A549 (cell line): ENCODE data around the gene EPHB1.

Experiments used
- CHD2 ChIP-seq: fragments of 150-350 bp; IDR thresholded peaks from 2 replicates; pipeline ENCODE4 v1.6.1; 2014; ENCODE audit warnings: low read length; ENCODE audit not compliant: partially characterized antibody
- EHMT2 ChIP-seq: fragments of 200-600 bp; sonication (generic); IDR thresholded peaks from 2 replicates; pipeline ENCODE4 v1.6.1; 2016; ENCODE audit warnings: antibody characterized with exemption, low read depth, mild to moderate bottlenecking, moderate library complexity
- EP300 ChIP-seq, 2 experiments: fragments of >200 bp; sonication (Bioruptor Twin); formaldehyde crosslinking; IDR thresholded peaks; 2 replicates in 1 of 2; 3 replicates in 1 of 2; pipeline ENCODE4 v1.6.1; 2016 to 2017
- MAZ ChIP-seq: fragments of 150-350 bp; IDR thresholded peaks from 2 replicates; pipeline ENCODE4 v1.6.1; 2014; ENCODE audit warnings: antibody characterized with exemption, low read depth, low read length, borderline replicate concordance
- POLR2A ChIP-seq: IDR thresholded peaks from 2 replicates; pipeline ENCODE4 v1.6.1; 2012; ENCODE audit warnings: mild to moderate bottlenecking, low read length
- POLR2AphosphoS2 ChIP-seq: conservative IDR thresholded peaks from 2 replicates; pipeline ENCODE4 v1.6.1; 2012; ENCODE audit warnings: low read length, improper control_type of control experiment, inconsistent platforms
- ZNF302 ChIP-seq: fragments of 250-450 bp; sonication (Bioruptor Pico); IDR thresholded peaks from 2 replicates; pipeline ENCODE4 v1.9.0; 2021; ENCODE audit warnings: inconsistent platforms, mild to moderate bottlenecking, moderate library complexity
- ZSCAN20 ChIP-seq: fragments of 250-450 bp; sonication (Bioruptor Pico); IDR thresholded peaks from 2 replicates; pipeline ENCODE4 v1.8.0; 2022; ENCODE audit warnings: mild to moderate bottlenecking, moderate library complexity
- TF ChIP-seq, protein P1 (sequence below): fragments of >200 bp; sonication (Bioruptor Twin); formaldehyde crosslinking; IDR thresholded peaks from 3 replicates; pipeline ENCODE4 v1.5.1; 2016
- TF ChIP-seq, protein P2 (sequence below): fragments of 200-600 bp; sonication (generic); IDR thresholded peaks from 2 replicates; pipeline ENCODE4 v1.6.1; 2016; ENCODE audit warnings: antibody characterized with exemption, mild to moderate bottlenecking, moderate library complexity
- TF ChIP-seq, protein P3 (sequence below): fragments of 150-350 bp; IDR thresholded peaks from 2 replicates; pipeline ENCODE4 v1.6.1; 2014; ENCODE audit warnings: low read depth, mild to moderate bottlenecking, low read length

DNA sequence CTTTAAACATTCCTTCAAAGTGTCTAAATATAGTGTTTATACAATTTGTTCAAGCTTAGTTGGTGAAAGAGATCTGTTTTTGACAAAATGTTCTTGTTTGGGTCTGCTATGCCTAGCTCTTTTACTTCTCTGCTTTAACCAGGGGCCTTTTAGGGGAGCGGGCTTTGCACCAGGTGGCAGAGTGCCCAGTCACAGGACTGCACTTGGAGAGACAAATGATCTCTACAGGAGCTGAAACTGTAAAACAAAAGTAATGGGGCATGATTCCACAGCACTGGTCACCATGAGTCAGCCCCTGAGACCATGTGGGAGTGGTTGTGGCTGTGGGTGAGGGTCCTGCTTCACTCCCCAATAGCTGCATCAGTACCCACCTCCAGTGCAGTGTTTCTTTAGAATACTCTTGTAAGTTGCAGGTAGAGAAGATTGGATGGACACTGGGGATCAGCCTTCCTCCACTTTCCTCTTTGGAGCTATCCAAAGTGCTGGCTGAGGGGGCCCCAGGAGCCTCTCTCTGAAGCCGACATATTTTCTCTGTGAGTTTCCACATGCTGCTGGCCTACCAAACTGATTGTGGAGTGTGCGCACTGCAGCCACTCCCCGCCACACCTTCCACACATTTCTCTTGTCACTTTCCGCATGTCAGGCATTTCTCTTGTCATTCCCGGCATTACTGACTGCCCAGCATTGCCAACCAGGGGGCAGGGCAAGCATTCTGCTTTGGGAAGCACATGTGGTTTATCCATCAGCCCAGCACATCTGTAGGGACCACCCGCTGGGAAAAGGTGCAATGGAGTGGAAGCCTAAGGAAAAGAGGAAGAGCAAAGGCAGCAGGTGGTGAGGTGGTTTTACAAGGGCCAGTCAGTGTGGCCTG, 110.0 kb downstream of the EPHB1 start:
- TF ChIP-seq, protein P1, sequence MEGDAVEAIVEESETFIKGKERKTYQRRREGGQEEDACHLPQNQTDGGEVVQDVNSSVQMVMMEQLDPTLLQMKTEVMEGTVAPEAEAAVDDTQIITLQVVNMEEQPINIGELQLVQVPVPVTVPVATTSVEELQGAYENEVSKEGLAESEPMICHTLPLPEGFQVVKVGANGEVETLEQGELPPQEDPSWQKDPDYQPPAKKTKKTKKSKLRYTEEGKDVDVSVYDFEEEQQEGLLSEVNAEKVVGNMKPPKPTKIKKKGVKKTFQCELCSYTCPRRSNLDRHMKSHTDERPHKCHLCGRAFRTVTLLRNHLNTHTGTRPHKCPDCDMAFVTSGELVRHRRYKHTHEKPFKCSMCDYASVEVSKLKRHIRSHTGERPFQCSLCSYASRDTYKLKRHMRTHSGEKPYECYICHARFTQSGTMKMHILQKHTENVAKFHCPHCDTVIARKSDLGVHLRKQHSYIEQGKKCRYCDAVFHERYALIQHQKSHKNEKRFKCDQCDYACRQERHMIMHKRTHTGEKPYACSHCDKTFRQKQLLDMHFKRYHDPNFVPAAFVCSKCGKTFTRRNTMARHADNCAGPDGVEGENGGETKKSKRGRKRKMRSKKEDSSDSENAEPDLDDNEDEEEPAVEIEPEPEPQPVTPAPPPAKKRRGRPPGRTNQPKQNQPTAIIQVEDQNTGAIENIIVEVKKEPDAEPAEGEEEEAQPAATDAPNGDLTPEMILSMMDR = no peak
- TF ChIP-seq POLR2A = no peak
- TF ChIP-seq EHMT2 = no peak
- TF ChIP-seq, protein P2, sequence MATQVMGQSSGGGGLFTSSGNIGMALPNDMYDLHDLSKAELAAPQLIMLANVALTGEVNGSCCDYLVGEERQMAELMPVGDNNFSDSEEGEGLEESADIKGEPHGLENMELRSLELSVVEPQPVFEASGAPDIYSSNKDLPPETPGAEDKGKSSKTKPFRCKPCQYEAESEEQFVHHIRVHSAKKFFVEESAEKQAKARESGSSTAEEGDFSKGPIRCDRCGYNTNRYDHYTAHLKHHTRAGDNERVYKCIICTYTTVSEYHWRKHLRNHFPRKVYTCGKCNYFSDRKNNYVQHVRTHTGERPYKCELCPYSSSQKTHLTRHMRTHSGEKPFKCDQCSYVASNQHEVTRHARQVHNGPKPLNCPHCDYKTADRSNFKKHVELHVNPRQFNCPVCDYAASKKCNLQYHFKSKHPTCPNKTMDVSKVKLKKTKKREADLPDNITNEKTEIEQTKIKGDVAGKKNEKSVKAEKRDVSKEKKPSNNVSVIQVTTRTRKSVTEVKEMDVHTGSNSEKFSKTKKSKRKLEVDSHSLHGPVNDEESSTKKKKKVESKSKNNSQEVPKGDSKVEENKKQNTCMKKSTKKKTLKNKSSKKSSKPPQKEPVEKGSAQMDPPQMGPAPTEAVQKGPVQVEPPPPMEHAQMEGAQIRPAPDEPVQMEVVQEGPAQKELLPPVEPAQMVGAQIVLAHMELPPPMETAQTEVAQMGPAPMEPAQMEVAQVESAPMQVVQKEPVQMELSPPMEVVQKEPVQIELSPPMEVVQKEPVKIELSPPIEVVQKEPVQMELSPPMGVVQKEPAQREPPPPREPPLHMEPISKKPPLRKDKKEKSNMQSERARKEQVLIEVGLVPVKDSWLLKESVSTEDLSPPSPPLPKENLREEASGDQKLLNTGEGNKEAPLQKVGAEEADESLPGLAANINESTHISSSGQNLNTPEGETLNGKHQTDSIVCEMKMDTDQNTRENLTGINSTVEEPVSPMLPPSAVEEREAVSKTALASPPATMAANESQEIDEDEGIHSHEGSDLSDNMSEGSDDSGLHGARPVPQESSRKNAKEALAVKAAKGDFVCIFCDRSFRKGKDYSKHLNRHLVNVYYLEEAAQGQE = no peak
- TF ChIP-seq, protein P3, sequence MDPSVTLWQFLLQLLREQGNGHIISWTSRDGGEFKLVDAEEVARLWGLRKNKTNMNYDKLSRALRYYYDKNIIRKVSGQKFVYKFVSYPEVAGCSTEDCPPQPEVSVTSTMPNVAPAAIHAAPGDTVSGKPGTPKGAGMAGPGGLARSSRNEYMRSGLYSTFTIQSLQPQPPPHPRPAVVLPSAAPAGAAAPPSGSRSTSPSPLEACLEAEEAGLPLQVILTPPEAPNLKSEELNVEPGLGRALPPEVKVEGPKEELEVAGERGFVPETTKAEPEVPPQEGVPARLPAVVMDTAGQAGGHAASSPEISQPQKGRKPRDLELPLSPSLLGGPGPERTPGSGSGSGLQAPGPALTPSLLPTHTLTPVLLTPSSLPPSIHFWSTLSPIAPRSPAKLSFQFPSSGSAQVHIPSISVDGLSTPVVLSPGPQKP = no peak
- no peak for TF ChIP-seq MAZ
- TF ChIP-seq EP300 (IDR thresholded peaks at IDR 0.05) = no peak
- no peak for TF ChIP-seq POLR2AphosphoS2
- no peak for TF ChIP-seq ZSCAN20 (CRISPR knock-in tag)
- no peak for TF ChIP-seq CHD2
- TF ChIP-seq ZNF302 (CRISPR knock-in tag) = no peak
